COLO829 (cell line): ENCODE results near the gene SMPD1.
"Not testable (repeated sequence)": the region's sequence is repeated elsewhere in the genome, so short reads cannot be mapped to it uniquely, and the experiment has no call there.

Experiments used
- DNase-seq: peaks from one replicate; pipeline ENCODE4 v3.0.0; 2012; ENCODE audit warnings: low spot score

The SMPD1 gene

DNA sequence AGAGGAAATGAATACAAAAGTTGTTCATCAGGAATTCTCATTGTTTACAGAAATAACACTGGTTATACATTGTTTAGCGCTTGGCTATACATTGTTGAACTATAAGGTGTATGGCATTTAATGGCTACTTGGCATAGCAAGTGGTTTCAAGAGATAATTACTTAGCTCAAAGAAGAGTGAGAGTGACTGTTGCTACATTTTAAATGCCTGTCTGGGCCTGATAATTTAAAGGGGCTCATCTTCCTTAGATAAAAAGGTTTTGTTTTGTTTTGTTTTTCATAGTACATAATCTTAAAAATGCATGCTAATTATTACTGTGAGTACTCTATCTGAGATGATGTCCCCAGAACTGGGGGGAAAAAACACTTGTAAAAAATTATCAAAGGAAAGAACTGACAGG lies 1.5 kb upstream of the SMPD1 start:
- DNase-seq, result no peak

- no peak for DNase-seq
These were observed 620 bp downstream of the SMPD1 start for GRCh38 chr11:6390718-6391469.

DNA sequence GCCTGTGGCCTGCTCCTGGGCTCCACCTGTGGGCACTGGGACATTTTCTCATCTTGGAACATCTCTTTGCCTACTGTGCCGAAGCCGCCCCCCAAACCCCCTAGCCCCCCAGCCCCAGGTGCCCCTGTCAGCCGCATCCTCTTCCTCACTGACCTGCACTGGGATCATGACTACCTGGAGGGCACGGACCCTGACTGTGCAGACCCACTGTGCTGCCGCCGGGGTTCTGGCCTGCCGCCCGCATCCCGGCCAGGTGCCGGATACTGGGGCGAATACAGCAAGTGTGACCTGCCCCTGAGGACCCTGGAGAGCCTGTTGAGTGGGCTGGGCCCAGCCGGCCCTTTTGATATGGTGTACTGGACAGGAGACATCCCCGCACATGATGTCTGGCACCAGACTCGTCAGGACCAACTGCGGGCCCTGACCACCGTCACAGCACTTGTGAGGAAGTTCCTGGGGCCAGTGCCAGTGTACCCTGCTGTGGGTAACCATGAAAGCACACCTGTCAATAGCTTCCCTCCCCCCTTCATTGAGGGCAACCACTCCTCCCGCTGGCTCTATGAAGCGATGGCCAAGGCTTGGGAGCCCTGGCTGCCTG lies 1.4 kb downstream of the SMPD1 start:
- no peak for DNase-seq

GRCh38 chr11:6392251-6392650 lies 2.0 kb downstream of the SMPD1 start:
- DNase-seq, result not testable (repeated sequence)

DNA sequence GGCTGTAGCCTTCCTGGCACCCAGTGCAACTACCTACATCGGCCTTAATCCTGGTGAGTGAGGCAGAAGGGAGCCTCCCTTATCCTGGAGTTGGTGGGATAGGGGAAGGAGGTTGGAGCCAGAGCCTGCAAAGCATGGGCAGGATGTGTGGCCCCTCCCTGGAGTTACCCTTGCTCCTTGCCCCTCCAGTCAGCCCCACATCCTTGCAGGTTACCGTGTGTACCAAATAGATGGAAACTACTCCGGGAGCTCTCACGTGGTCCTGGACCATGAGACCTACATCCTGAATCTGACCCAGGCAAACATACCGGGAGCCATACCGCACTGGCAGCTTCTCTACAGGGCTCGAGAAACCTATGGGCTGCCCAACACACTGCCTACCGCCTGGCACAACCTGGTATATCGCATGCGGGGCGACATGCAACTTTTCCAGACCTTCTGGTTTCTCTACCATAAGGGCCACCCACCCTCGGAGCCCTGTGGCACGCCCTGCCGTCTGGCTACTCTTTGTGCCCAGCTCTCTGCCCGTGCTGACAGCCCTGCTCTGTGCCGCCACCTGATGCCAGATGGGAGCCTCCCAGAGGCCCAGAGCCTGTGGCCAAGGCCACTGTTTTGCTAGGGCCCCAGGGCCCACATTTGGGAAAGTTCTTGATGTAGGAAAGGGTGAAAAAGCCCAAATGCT lies 3.9 kb downstream of the SMPD1 start:
- DNase-seq, result no peak

GRCh38 chr11:6395470-6396060 lies 5.3 kb downstream of the SMPD1 start:
- no peak for DNase-seq

- DNase-seq, result no peak
These were observed 6.9 kb downstream of the SMPD1 start for GRCh38 chr11:6397156-6397555.

- no peak for DNase-seq
These were observed 7.4 kb downstream of the SMPD1 start for GRCh38 chr11:6397636-6398035.

DNA sequence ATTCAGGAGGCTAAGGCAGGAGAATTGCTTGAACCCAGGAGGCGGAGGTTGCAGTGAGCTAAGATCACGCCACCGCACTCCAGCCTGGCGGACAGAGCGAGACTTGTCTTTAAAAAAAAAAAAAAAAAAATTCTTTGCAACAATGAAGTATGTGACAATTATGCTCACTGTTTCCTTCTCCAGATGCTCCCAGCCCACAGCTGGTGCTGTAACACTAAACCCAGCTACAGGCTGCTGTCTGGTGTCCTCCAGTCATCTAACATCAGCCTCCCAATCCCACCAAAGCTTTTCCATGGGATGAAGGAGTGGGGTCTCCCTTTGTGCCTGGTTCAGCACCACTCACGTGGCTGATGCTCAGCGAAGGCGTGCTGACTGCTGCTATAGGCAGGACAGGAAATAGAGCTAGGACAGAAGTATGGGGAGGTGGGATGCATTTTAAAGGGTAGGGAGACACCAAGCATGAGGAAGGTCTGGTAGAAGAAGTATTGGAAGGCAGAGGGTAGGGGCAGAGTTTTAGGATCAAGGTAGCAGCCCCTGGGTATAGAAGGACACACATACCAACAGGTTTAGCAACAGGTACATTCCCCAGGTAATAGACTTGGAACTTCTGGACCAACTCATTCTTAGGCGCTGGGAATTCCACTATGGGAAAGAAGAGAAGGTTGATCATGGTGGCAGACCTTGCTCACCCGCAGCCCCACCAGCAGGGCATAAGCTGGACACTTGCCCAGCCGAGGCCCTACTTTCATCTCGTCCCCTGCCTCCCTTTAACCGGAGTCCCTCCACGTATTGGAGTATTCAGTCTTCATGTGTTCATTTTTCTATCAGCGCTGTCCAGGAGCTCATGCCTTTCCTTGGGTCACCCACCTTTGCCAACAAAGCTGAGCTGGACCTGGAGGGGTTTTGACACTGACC lies 10.4 kb downstream of the SMPD1 start:
- no peak for DNase-seq

- no peak for DNase-seq
These were observed 11.2 kb downstream of the SMPD1 start for GRCh38 chr11:6401464-6401863.

- no peak for DNase-seq
These were observed 11.8 kb downstream of the SMPD1 start for GRCh38 chr11:6402061-6402470.

DNA sequence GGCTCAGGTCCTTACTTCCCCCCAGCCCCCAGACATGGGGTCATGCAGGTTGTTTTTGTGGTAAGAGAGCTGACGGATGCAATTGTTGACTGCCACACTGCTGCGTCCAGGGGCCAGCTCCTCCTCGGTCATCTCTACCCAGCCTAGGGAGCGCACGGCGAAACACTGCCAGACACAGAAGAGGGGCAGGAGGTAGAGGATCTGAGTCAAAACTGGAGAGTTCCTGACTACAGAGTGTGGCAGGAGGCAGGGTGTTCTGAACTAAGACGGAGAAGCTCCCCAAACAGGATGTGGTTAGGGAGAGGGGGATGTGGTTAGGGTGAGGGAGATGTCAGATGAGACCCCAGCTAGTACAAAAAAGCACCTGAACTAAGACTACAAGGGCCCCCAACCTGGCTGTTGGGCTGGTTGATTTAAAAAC lies 12.3 kb downstream of the SMPD1 start:
- DNase-seq, result no peak

GRCh38 chr11:6403539-6403938 lies 13.3 kb downstream of the SMPD1 start:
- no peak for DNase-seq

DNA sequence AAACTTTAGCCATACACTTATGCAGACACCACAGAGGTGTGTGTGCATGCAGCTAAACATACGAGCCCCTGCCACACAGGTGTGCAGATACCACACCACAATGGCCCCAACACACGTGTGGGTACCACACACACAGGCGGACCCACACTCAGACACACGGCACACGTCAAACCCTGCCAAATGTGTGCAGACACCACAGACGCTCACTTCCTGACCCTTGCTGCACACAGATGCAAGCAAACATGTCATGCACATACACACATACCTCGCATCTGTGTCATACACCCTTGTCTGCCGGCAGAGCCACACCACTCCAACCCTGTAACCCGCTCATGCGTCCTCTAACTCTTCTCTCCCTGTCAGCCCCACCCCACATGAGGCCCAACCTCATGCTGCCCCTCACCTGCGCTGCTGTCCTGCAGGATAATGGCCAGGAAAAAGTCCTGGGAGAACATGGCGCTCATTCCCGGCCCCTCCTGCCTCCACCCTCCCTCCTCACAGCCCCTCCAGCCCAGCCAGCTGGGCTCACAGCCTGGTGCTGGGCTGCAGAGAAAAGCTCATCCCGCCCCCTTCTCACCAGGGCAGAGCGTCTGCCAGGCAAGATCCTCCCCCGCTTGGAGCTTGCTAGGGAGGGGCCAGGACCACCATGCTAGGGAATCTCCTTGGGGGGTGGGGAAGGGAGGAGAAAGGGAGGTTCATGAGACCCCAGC lies 14.2 kb downstream of the SMPD1 start:
- no peak for DNase-seq

DNA sequence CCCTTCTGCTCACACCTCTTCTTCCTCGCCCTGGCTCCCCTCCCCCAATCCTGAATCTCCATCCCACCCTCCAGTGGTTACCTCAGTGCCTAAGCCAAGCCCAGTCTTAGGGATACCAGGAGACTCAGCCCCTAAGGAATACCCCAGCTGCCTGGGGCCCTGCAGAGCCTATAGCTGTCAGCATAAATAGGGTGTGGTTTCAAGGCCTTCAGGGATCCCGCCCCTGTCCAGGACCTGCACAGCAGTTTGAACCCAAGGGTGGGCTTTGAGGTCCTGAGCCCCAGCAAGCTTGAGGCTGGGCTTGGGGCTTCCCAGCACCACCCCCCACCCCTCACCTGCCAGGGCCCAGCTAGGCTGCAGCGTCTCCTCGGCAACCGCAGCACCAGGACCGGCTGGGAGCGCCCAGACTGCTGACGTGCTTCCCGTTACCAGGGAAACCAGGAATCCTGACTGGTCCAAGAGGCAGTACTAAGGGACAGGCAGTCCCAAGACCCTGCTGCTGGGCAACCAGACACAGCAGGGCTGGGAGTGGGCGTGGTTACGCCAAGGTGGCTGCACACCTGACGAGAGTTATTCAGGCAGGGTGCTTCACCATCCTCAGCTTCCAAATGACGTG lies 14.9 kb downstream of the SMPD1 start:
- no peak for DNase-seq

DNA sequence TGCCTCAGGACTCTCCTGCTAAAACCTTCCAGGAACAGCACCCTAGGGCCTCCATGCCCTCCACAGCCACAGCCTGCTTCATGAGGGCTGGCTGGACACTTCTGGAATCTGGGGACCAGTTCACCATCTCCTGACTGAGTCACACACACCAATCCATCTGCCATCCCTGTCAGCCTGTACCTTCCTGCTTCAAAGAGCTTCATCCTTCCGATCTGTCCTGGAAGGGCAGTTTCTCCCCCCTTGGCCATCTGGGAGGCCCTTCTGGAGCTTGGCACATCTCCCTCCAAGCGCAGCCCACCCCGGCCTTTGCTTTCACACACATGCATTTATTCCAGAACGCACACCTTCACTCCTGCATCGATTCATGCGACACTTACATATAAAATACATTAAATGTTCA lies 15.6 kb downstream of the SMPD1 start:
- DNase-seq, result no peak

- DNase-seq, result no peak
These were observed 16.1 kb downstream of the SMPD1 start for GRCh38 chr11:6406370-6406769.

GRCh38 chr11:6410695-6411430 lies 20.6 kb downstream of the SMPD1 start:
- DNase-seq, result no peak

- DNase-seq, result no peak
These were observed 21.3 kb downstream of the SMPD1 start for GRCh38 chr11:6411594-6412031.

- no peak for DNase-seq
These were observed 23.5 kb downstream of the SMPD1 start for GRCh38 chr11:6413791-6414201.
